Measurements from ENCODE around the gene KIF2C.
"Not testable (repeated sequence)": the region's sequence is repeated elsewhere in the genome, so short reads cannot be mapped to it uniquely, and the experiment has no call there.

The KIF2C gene

DNA sequence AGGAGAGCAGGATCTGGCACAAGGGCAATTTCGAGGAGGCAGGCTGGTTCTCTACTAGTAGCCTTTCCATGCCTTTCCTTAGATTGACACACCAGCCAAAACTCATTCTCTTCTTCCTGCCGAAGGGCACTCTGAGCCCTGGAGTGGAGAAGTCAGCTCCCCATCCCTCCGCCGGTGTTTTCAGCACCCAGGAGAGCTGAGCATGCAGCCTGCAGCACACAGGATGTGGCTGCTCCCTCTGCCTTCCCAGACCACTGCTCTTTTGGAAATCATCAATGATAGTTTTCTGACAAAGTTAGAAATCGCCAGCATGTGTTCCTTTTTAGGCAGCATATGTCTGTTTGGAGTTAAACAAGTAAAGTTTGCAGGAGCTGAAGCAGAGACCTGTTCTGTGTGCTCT, 20.3 kb upstream of the KIF2C start:
- no peak for DNase-seq (ENCODE audit: low spot score)

DNA sequence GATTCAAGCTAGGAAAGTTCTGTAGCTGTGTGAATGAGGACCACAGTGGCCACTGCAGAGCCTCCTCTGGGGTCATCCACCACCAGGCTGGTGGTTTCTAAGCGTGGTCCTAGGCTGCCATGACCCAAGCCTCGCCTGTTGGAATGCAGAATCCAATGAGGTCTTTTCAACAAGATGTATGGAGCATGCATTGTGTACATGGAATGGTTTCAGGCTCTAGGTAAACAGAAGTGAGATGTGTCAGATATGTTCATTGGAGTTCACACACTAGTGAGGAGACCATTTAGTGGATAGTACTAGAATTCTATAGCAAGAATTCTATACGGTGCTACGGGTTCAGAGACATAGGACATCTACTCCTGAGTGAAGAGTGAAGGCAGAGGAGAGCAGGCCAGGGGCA, 19.4 kb upstream of the KIF2C start:
- DNase-seq (ENCODE audit: low spot score), result no peak

DNA sequence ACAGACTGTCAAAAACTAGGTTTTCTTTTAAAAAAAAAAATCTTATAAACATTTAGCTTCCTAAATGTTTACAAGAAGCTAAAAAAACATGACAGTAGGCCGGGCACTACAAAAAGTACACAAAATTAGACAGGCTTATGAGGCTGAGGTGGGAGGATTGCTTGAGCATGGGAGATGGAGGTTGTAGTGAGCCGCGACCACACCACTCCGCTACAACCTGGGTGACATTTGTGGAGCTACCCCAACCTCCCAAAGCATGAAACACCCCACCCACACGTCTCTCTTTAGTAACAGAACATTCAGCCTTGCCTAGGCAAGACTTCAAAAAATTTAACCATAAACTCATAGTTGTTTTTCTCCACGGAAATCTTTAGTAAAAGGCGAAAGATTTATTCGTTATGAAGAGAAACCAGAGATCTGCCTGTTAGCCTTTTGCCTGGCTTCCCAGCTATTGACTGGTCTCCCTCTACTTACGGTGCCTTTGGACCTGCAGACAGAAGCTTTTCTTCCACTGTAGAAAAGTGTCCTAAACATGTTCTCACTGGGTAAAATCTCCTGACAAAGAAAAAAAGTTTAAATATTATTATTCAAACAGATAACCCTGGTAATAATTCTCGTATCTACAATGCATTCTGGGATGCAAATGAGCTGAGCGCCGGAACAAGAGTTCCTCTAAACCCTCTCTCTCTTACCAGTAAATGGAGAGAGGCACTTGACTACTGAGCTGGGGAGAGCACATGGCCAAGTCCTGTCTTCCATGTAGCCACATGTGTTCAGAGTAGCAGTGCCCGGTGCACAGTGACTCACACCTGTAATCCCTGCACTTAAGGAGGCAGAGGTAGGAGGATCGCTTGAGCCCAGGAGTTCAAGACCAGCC, 17.9 kb upstream of the KIF2C start:
- peak; percentile 30 for DNase-seq (ENCODE audit: low spot score)

DNA sequence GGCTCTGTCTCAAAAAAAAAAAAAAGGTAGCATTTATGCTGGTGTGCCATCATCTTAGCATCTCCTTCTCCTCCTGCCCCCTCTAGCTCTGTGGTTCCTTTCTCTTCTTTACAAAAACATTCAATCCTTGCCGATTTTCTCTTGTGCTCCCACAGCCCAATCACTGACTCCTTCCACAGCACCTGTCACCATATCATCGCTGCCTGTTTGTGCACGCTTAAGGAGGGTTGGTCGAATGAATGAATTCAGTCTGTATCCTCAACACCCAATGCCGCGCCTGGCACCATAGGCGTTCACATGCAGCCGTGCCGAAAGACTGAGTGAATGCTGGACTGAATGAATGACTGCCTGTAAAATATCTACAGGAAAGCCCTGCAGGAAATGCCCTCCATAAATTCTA, 16.6 kb upstream of the KIF2C start:
- no peak for DNase-seq (ENCODE audit: low spot score)

GRCh38 chr1:44723496-44724295, 15.9 kb upstream of the KIF2C start:
- DNase-seq (ENCODE audit: low spot score), result no peak

GRCh38 chr1:44724296-44724954, 15.2 kb upstream of the KIF2C start:
- DNase-seq (ENCODE audit: low spot score), result no peak

DNA sequence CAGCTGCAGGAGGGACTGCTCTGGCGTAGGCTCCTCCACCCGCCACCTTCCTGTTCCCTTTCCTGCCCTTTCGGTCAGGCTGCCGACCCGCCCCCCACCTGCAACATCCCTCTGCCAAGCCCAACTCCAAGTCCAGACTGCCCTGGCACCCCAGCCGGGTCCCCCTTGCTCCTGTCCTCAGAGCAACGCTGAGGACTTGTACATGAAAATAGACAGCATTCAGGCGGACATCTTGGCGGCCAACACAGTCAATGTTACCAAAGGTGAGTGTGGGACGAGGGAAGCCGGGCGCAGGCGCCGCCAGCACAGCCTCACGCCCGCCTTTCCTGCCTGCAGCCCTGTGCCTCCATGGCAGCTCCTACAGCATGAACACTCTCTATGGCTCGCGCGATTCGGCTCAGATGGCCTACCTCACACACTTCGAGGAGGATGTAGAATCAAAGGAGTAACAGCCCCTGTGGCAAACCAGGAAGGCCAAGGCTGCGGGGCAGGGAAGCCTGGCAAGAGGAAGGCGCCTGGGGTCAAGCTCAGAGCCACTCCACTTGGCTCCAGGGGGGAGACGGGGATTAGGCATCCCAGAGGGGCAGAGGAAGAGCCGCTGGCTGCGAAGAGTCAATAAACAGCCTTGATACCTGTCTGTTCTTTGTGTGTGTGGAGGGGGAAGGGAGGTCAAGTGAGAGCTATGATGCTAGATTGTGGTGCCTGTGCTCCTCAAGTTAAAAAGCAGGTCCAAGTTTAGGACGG, 14.5 kb upstream of the KIF2C start:
- no peak for DNase-seq (ENCODE audit: low spot score)

DNA sequence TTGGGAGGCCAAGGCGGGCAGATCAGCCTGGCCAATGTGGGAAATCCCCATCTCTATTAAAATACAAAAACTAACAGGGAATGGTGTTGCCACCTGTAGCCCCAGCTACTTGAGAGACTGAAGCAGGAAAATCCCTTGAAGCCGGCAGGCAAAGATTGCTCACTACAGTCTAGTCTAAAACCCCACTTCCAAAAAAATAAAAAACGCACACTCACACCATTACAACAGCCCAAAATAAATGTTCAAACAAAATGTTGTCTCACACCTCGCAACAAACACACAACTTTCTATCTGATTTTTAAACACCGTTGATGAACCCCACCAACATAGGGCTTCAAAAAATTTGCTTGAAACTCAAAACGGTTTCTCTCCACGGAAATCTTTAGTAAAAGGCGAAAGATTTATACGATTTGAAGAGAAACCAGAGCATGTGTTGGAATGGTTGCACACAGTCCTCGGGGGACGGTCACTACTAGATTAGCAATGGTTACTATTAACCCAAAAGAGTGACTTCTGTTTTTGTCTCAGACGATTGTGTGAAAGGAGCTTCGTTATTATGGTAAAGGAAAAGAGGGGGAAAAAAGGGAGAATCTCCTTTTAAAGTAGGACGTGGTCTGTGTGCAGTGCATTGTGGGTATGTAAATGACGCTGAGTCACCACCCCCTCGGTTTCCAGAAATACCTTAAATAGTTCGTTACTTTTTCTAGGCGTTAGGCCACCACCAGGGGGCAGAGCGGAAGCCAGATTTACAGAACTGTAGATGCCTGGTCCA, 8.7 kb upstream of the KIF2C start, which contains the start of gene RNU5D-1:
TSS of gene RNU5D-1 (minus strand) at position 430 of the 772 bp plus-strand sequence.
- peak; percentile 98 for DNase-seq (ENCODE audit: low spot score)

GRCh38 chr1:44733365-44733764, 6.3 kb upstream of the KIF2C start:
- no peak for DNase-seq (ENCODE audit: low spot score)

- no peak for DNase-seq (ENCODE audit: low spot score)
These were observed 5.9 kb upstream of the KIF2C start for GRCh38 chr1:44733784-44734183.

DNA sequence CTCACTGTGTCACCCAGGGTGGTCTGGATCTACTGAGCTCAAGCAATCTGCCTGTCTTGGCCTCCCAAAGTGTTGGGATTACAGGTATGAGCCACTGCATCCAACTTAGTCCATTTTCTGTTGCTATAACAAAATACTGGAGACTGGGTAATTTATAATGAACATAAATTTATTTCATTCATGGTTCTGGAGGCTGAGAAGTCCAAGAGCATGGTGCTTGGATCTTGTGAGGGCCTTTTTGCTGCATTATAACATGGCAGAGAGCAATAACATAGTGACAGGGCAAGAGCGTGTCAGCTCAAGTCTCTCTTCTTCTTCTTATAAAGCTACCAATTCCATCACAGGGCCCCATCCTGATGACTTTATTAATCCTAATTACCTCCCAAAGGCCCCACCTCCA, 3.6 kb upstream of the KIF2C start:
- DNase-seq (ENCODE audit: low spot score), result no peak

DNA sequence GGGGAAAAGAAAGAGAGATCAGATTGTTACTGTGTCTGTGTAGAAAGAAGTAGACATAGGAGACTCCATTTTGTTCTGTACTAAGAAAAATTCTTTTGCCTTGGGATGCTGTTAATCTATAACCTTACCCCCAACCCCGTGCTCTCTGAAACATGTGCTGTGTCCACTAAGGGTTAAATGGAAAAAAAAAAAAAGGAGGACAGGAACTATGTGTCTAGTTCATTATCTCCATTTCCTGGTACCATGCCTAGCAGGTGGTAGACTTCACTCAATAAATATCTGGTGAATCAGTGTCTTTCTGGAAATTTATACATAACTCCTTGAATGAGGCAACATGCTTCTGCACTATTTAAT, 707 bp upstream of the KIF2C start:
- not testable (repeated sequence) for DNase-seq (ENCODE audit: low spot score)

GRCh38 chr1:44740179-44740617, 561 bp downstream of the KIF2C start:
- DNase-seq (ENCODE audit: low spot score), result no peak

GRCh38 chr1:44743211-44743610, 3.6 kb downstream of the KIF2C start:
- no peak for DNase-seq (ENCODE audit: low spot score)

DNA sequence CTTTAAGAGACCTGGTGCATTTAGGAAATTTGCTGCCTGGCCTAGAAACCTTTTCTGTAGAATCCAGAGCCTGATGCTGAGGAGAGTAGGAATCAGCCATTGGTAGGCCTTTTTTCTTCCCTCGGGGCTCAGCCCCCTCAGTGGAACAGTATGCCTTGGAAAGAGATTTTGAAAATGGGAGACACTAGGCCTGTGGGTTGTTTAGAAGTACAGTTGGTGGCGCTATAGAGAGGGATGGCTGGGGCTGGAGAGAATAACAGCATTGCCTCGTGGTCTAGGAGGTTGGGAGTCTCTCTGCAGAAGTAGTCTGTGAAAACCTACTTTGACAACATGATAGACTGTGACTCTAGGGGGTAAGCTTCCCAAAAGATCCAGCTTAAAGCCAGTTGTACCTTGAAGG, 8.2 kb downstream of the KIF2C start:
- no peak for DNase-seq (ENCODE audit: low spot score)

DNA sequence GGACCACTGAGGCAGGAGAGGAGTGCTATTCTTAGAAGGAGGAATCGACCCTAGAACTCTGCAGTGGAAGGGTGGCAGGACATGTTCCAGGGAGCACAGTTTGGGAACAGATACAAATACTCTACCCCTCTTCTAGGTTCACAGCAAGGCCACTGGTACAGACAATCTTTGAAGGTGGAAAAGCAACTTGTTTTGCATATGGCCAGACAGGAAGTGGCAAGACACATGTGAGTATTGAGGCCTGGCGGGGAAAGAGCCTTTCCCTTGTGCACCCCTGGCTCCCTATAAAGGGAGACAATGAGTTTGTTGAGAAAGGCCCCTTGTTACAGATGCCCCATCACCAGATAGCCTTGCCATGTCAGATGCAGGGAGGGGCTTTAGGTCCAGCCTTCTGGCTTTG, 17.8 kb downstream of the KIF2C start:
- no peak for DNase-seq (ENCODE audit: low spot score)

DNA sequence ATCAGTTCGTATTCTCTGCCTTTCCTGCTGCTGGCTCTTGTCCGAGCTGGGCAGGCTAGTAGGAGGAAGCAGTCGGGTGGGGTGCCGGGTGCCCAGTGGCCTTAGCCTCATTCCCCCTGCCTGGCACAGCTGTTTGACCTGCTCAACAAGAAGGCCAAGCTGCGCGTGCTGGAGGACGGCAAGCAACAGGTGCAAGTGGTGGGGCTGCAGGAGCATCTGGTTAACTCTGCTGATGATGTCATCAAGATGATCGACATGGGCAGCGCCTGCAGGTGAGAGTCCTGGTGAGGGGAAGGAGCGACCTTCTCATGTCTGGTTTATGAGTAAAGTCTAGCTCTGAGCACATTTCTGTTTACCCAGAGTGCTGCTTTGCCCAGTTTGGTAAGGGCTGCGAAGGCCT, 19.4 kb downstream of the KIF2C start:
- DNase-seq (ENCODE audit: low spot score), result no peak

- no peak for DNase-seq (ENCODE audit: low spot score)
These were observed 21.2 kb downstream of the KIF2C start for GRCh38 chr1:44760876-44761275.

- DNase-seq (ENCODE audit: low spot score), result not testable (repeated sequence)
These were observed 26.8 kb downstream of the KIF2C start for GRCh38 chr1:44766421-44766820.

DNA sequence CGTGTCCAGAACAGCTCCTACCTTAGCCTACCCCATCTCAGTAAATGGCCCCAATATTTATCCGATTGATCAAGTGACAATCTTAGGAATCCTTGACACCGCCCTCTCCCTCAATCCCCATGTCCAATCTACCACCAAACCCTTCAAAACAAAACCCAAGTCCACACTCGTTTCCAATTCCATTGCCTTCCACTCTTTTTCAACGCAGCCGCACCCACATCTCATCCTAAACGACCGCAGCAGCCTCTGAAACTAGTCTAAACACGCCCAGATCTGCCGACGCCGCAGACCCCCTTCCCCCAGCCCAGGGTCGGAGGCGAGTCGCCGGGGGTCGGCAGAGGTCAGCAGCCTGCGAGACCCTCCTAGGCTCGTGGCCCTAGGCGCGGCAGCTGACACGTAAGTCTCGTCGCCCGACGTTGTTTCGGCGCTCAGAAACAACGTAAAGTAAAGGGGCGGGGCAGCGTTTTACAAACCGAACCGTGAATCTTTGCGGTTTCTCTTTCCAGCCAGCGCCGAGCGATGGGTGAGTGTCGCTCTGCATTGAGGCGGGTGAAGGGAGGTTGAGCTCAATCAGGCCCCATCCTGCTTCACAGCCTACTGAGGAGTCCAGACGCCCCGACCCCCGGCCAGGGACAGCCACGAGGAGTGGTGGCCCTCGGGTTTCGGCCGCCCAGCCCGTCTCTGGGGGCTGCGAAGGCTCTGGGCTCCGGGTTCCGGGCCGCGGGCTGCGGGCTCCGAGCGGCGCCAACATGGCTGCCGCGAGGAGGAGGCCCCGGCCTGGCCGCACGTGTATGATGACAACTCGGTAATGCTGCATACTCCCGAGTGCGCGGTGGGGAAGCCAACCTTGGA, 35.7 kb downstream of the KIF2C start, which contains the start of gene RPS8:
TSS of gene RPS8 (plus strand) at position 463 of the 852 bp plus-strand sequence. CDS start at position 520, 57 bp downstream.
- DNase-seq (ENCODE audit: low spot score), result peak; percentile 89
